ENCODE data around the gene ALK.

The ALK gene

GRCh38 chr2:29706171-29706720 is 215.1 kb downstream of the ALK start:
- DNase-seq: no peak

GRCh38 chr2:29705616-29706015 is 215.8 kb downstream of the ALK start:
- no peak for DNase-seq

- no peak for DNase-seq
These were observed 218.1 kb downstream of the ALK start for GRCh38 chr2:29703336-29703735.

DNA sequence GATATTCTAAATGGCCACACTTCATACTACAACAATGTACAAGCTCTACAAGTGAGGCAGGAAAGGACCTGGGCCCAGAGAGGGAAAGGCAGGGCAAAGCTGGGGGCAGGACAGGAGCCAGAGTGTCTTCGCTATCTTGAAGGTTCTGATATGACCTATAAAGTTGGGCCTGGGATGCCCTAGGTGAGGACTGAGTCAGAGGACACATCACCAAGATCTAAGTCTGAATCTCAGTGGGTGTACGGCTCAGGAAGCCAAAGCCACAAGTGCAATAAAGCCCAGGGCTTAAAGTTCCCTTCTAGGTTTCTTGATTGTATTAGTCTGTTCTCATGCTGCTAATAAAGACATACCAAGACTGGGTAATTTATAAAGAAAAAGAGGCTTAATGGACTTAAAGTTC is 219.1 kb downstream of the ALK start:
- DNase-seq: no peak

GRCh38 chr2:29700560-29700959 is 220.8 kb downstream of the ALK start:
- no peak for DNase-seq

GRCh38 chr2:29699045-29699444 is 222.3 kb downstream of the ALK start:
- DNase-seq: no peak

DNA sequence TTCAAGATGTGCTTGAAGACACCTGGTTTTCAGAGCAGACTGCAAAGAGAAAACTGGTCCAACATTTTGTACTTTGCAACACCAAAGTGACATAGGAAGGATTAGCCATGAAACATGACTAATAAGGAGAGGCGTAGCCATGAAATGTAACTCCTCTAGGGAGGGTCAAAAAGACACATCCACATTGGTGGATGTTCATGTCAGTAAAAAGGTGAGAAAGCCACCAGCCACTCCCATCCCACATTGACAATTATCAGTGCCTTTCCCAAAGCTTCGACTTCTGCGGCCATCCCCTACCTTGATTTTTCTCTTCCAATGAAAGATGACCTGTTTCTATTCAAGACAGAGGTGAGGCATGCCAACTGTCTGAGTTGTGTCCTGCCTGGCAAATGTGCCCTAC is 223.2 kb downstream of the ALK start:
- DNase-seq: no peak

GRCh38 chr2:29697715-29698114 is 223.7 kb downstream of the ALK start:
- no peak for DNase-seq

GRCh38 chr2:29697181-29697580 is 224.2 kb downstream of the ALK start:
- no peak for DNase-seq

GRCh38 chr2:29694741-29695140 is 226.6 kb downstream of the ALK start:
- no peak for DNase-seq

GRCh38 chr2:29691391-29691950 is 229.9 kb downstream of the ALK start:
- DNase-seq: no peak

DNA sequence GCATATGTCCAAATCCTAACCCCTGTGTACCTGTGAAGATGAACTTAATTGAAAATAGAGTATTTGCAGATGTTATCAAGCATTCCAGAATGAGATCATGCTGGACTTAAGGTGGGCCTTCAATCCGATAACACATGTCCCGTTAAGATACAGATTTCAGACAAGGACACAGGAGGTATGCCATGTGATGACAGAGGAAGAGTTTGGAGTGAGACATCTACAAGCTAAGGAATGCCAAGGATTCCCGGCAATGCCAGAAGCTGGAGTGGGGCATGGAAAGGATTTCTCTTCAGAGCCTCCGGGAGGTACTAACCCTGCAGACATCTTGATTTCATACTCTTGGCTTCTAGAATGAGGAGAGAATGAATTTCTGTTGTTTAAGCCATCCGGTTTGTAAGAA is 231.7 kb downstream of the ALK start:
- DNase-seq: no peak

- DNase-seq: no peak
These were observed 233.0 kb downstream of the ALK start for GRCh38 chr2:29688429-29688828.

DNA sequence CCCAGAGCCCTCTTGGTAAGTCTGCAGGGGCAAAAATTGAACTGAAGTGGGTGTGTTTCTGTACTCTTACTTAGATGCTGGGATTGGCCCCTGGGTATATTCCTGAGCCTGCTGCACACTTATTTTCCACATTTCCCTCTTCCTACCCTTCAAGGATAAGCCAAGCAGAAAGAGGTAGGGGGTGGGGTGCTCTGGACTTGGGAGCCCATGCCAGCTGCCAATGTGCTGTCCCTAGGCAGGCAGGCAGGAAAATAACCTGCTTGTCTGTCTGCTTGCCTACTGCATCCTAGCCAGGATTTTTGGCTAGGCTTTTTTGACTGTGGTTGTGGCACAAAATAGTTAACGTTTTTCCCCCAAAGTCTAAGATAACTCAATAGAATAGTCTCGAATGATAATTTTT is 234.3 kb downstream of the ALK start:
- no peak for DNase-seq

DNA sequence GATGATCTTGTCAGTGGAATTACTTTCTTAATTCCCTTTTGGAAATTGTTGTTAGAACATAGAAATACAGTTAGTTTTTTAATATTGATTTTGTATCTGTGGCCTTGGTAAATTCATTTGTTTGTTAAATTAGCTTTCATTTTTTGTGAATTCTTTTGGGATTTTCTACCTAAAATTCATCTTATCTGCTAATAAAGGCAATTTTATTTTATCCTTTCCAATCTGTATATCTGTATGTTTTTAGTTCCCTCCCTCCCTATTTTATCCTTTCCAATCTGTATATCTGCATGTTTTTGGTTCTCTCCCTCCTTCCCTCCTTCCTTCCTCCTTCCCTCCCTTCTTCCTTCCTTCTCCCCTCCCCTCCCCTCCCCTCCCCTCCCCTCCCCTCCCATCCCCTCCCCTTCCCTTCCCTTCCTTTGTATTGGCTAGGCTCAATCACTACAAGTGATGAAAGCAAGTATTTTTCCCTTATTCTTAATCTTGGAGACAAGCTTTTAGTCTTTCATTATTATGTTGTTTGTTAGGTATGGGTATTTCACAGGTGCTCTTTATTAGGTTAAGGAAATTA is 244.4 kb downstream of the ALK start:
- no peak for DNase-seq

DNA sequence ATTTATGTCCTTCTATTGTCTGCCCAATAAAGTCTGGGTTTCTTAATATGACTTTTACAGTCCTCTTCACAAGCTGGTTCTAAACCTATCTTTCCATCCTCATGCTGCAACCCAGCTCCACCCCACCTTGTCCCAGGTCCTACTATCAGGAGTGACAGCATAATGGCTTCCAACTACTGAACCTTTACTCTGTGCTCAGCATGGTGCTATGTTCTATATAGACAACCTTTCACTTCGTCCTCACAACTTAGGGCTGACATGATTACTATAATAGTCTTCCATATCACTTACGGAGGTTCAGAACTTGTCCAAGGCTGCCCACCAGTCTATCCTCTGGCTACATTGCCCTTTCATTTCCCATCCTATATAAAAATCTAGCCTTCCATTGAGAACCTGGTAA is 256.8 kb downstream of the ALK start:
- no peak for DNase-seq

DNA sequence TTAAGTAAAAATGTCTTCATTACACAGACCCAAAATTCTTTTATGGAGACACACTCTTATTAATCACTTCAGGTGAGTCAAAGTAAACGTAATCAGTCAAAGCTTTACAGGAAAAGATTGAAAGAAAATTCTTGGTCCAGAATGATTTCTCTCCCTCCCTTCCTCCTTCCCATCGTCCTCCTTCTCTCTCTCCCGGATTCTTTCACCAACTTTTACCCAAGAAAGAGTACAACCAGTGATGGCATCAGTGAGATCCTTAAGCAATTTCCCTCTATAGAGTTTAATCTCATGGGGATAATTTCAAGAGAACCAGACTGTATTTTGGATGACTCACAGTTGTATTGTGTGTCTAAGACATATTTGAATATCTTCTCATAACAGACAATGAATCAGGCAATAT is 258.1 kb downstream of the ALK start:
- DNase-seq: no peak

DNA sequence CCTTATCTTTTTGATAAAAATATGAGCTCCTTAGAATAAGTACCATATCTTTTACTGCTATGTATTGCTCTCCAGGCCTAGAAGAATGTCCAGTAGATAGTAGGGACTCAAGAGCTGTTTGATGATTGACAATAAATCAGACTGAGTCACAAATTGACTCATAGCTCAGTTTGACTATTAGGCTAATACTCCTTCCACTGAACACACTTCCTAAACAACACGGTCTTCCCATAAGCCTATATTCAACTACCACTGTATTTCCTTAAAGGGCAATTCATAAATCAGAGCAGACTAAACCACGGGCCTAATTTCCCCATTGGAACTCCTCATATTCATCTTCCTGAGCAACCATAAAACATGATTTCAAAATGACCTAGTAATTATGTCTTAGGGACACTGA is 258.5 kb downstream of the ALK start:
- no peak for DNase-seq

GRCh38 chr2:29660201-29660600 is 261.2 kb downstream of the ALK start:
- no peak for DNase-seq

GRCh38 chr2:29659178-29659577 is 262.2 kb downstream of the ALK start:
- no peak for DNase-seq

- no peak for DNase-seq
These were observed 263.7 kb downstream of the ALK start for GRCh38 chr2:29657674-29658073.

GRCh38 chr2:29655391-29656086 is 265.8 kb downstream of the ALK start:
- no peak for DNase-seq

- DNase-seq: no peak
These were observed 270.7 kb downstream of the ALK start for GRCh38 chr2:29650631-29651097.

GRCh38 chr2:29644949-29645348 is 276.4 kb downstream of the ALK start:
- no peak for DNase-seq

Data from GOT3 (cell line).